GM19025 (cell line): ENCODE data around the gene PLSCR2.
A peak's percentile ranks its signal among the peaks of the same experiment; 100 is the strongest.
"Not testable (repeated sequence)": the region's sequence is repeated elsewhere in the genome, so short reads cannot be mapped to it uniquely, and the experiment has no call there.

Experiments
- ATAC-seq: cut with Tn5 transposase; IDR thresholded peaks from one replicate; pipeline ENCODE4 v1.9.1; 2021; ENCODE audit warnings: mild to moderate bottlenecking, low read depth, moderate library complexity; ENCODE audit not compliant: unreplicated experiment

PLSCR2 gene

GRCh38 chr3:146469150-146470017 is at the start of gene PLSCR2:
TSS of gene PLSCR2 (minus strand) at chr3:146469561. CDS start at chr3:146459904, 9,657 bp downstream.
- peak; percentile 98 for ATAC-seq

- no peak for ATAC-seq
Observed at GRCh38 chr3:146517684-146518435, 48.5 kb upstream of the PLSCR2 start.

DNA sequence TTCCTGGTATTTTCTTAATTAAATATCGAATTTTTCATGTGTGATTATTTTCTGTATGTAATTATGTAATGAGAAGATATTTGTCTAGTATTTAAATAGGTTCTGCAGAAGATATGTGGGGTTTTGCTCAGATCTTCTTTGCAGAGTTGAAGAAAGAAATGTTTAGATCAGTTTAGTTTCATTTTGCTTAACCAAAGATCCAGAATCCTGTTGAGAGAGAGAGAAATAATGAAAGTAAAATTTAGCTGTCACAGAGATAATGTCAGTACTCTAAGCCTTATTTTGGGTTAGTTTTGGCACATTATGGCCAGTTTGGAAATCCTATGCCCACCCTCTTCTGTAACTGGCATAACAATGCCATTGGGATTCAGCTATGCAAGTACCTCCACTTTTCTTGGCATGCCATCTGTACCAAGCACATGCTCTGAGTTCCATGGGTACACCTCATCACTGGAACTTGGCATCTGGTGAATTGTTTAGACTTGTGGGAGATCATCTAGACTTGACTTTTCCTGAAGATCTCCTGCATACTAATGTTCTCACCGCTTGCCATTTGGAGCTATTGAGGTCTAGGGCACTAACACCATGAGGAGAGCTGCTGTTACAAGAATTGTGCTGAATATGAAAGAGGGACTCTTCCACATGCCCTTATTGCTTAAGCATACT is 44.2 kb upstream of the PLSCR2 start:
- no peak for ATAC-seq

DNA sequence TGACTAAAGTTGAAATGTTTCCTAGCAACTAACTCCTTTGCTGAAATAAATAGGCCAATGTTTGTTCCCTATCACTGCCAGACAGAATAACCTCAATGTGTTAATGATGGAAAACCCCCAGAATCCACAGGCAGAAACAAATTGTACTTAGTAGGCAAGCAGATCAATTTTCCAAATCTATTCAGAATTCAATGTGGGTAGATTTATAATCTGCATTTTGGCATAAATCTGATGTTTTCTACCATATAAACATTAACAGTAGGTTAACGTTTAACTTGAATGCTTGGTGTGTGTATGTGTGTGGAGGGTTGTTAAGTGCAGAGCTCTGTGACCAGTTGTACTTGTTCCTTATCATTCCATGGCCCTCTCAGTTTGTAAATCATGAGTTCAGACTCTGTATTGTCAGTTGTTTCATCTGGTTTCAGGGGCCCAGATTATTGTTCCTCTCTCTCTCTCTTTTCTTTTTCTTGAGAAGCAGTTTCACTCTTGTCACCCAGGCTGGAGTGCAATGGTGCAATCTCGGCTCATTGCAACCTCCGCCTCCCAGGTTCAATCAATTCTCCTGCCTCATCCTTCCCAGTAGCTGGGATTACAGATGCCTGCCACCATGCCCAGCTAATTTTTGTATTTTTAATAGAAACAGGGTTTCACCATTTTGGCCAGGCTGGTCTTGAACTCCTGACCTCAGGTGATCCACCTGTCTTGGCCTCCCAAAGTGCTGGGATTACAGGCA is 42.2 kb upstream of the PLSCR2 start:
- ATAC-seq: no peak

DNA sequence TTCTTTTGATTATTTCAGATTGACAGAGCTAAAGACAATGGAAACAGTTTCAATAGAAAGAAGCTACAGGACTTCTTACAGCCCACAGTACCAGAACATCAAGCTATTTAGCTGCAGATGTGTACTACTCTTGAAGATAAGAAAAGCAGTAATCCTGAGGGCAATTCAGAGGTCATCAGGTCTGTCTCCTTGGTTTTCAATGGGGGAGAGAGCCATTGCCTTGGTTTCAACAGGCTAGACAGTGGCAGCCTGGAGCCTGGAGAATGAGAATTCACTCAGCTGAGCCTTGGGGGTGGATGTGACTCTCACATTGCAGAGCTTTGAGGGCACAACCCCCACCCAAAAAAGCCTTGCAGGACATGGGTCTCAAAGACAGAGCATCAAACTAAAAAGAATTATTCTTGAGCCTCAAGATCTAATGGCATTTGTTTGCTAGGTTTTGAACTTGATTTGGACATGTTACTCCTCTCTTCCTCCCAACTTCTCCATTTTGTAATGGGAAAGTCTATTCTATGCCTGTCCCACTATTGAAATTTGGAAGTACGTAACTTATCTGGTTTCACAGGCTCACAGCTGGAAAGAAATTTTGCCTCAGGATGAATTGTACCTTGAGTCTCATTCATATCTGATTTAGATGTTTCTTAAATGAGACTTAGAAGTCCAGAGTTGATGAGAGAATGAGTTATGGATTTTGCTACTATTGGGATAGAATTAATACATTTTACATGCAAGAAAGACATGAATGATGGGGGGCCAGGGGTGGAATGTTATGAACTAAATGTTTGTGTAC is 38.2 kb upstream of the PLSCR2 start:
- ATAC-seq: no peak

GRCh38 chr3:146505516-146505915 is 36.2 kb upstream of the PLSCR2 start:
- no peak for ATAC-seq

GRCh38 chr3:146504498-146505197 is 35.3 kb upstream of the PLSCR2 start:
- no peak for ATAC-seq

DNA sequence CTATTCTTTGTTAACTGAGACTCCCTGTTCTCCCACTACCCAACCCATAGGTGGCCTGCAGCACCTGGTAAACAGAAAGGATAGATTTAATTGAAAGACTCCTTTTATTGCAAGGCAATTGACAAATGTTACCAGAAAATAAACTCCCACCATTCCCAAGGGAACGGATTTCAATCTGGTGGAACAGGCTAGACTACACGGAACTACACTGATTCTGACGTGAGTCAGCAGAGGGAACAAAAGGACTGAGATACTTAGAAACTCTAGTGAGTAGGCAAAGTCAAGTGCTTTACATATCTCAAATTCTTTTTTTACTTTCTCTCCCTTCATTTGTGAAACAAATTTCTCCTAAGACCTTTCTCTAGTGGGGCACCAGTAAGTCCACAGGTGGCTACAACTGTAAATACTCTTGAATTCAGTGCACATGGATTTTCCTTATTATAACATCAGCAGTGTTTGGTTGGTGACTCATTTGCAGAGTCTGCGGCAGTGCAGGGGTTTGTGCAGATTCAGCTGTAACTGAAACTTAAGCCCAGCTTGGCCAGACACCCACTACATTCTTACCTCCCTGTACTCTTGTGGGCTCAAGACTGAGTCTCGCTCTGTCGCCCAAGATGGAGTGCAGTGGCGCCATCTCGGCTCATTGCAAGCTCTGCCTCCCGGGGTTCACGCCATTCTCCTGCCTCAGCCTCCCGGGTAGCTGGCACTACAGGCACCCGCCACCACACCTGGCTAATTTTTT is 34.3 kb upstream of the PLSCR2 start:
- ATAC-seq: peak; percentile 96

DNA sequence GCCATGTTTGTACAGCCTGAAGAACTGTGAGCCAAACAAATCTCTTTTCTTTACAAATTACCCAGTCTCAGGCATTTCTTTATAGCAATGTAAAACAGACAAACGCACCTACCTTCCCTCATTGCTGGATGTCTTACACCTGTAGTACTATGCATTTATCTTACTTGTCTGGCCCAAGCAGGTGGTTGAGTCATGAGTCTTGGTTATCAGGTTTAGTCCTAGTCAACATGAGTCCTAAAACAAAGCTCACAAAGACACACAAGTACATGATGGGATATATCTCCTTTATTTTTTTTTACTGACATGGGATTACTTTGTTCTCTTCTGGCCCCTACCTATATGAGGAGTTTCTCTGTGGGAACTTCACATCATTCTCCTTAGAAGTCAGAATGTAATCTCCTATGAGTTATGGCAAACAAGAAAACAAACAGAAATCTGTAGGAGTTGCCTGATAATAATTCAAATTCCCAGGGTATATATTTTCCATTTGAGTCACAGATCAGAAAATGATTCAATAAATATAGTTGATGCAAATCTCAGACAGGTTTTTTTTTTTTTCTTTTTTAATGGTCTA is 33.6 kb upstream of the PLSCR2 start:
- no peak for ATAC-seq

DNA sequence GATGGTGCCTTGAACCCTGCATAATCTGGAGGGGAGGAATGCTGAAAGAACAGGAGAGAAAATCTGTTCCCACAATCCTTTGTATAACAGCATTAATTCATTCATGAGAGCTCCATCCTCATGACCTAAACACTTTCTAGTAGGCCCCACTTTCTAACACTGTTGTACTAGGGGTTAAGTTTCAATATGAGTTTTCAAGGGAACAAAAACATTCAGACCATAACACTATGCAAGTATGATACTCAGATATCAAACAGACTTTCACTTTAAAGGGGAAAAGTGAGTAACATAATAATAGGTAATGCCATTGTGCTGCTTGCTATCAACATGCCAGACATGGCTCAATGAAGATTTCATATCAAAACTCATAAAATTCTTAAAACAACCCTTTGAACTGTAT is 32.4 kb upstream of the PLSCR2 start:
- no peak for ATAC-seq

GRCh38 chr3:146499701-146500100 is 30.3 kb upstream of the PLSCR2 start:
- ATAC-seq: no peak

- no peak for ATAC-seq
Observed at GRCh38 chr3:146498002-146498736, 28.8 kb upstream of the PLSCR2 start.

GRCh38 chr3:146497145-146497843 is 27.9 kb upstream of the PLSCR2 start:
- not testable (repeated sequence) for ATAC-seq

- ATAC-seq: no peak
Observed at GRCh38 chr3:146496726-146497125, 27.4 kb upstream of the PLSCR2 start.

GRCh38 chr3:146496251-146496650 is 26.9 kb upstream of the PLSCR2 start:
- no peak for ATAC-seq

GRCh38 chr3:146493761-146494160 is 24.4 kb upstream of the PLSCR2 start:
- no peak for ATAC-seq

GRCh38 chr3:146493221-146493620 is 23.9 kb upstream of the PLSCR2 start:
- no peak for ATAC-seq
